HTR-8/SVneo (cell line): ENCODE results near the gene RGS7.
"Not testable (repeated sequence)": the region's sequence is repeated elsewhere in the genome, so short reads cannot be mapped to it uniquely, and the experiment has no call there.

ENCODE experiments used
- DNase-seq: peaks from one replicate; pipeline ENCODE4 v3.0.0; 2011; ENCODE audit warnings: low spot score, mixed read lengths; ENCODE audit not compliant: insufficient read length
- FAIRE-seq: peaks from 2 replicates; lab custom pipeline; 2011; peaks lifted over from hg19 to GRCh38; lab: Jason Lieb, UNC

Gene RGS7

DNA sequence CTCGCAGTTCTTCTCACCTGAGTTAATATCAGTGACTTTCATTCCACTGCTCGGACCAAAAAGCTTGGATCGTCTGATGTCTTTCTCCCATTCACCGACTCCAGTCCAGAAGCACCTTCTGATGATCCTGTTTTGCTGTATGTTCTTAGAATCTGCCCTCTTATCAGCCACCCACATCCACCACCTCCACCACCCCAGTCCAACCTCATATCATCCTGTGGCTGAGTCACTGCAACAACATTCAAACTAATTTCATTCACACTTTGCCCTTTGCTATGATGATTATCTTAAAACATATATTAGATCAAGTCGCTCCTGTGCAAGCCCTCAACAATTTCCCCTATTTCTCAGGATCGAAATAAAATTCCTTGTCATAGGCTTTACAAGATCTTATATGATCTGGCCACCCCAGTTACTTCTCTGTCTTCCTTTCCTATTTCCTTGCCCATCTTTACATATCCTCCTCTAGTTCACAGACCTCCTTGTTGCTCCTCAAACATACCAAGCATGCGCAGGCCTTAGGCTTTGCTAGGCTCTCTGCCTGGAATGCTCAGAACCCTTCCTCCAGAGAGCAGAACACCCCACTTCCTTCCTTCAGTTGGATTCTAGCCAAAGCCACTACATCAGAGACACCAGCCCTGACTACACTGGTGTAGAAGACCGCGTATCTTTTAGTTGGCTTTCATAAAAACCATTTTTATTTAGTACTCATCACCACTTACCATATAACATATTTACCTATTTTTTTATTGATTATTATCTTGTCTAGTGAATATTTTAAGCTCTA is 409.4 kb downstream of the RGS7 start:
- no peak for FAIRE-seq
- no peak for DNase-seq

DNA sequence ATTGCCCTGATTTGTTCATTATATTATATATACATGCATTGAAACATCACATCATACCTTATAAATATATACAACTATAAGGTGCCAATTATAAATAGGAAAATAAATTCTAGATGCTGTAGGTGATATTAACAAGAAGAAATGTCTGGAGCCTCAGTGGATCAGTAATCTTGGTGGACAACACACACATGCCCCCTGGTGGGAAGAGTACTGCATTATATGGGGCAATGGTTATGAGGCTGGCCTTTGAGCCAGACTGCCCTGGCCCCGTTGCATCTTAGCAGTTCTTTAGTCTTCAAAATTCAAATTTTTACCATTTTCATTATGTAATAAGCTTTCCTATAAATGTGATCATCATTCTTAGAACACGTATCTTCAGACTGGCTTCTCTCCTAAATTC is 410.1 kb downstream of the RGS7 start:
- FAIRE-seq, result no peak
- DNase-seq, result peak; percentile 53

DNA sequence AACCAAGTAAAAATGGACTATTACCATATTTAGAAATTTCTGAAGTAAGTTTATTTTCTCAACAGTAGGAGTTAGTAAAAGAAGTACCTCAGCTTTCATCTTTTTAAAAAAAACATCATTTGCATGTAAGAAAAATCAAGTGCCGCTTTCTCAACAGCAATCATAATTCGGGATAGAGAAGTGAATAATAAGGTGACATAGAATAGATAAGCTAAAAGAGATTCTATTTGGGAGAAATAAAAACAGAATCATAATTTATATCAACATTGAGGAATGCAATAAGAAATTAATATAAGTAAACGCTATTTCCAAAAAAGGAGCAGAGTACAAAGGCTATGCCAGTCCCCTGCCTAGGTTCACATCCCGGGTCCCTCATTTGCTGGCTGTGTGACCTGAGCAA is 414.1 kb downstream of the RGS7 start:
- FAIRE-seq (no peak), DNase-seq (no peak)

DNA sequence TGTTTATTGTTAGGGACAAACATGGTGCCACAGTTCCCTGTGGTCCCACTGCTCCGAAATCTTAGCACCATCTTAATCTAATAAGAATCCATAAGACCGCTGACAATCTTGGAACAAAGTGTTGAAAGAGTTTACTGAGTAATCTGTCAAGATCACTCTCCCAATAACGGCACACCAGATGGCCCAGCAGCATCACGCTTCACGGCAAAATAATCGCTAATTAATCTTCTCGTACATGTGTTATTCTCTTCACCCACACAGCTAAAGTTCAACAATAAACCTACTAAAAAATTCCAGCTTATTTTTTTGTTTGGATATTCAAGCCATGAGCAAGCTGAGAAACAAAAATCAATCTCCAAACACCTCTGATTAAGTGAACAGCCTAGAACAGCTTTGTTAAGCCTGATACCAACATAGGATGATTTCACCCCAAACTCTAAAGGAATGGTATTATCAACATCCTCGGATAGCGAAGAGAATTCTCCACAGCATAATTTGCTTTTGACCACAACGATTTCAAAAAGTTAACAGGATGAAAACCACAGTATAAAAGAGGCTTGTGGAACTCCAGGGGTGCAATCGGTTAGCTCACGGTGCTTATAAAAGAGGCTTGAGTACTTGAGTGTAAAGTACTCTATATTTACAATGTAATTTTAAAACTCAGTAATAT is 415.2 kb downstream of the RGS7 start:
- FAIRE-seq (no peak), DNase-seq (no peak)

GRCh38 chr1:240936911-240937668 is 419.9 kb downstream of the RGS7 start:
- no peak for FAIRE-seq

DNA sequence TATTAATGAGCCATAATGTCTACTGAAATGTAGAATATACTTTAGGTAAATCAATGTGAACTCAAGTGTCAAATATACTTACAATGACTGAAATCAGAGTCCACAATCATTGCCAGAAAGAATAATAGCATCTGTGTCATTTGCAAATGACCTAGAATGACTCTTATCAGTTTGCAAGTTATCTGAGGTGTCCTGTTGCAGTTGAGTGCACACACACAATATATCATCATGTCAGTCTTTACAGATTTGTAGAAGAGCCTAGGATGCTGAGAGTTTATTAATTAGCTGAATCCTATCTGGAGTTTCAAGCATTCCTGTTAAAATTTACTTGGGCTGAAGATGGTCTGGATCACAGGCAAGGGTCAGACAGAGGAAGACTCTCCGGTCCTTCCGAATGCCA is 421.1 kb downstream of the RGS7 start:
- DNase-seq (no peak), FAIRE-seq (no peak)

More at GRCh38 chr1:240936911-240937668, 419.9 kb downstream of the RGS7 start:
- no peak for DNase-seq

GRCh38 chr1:240931031-240931430 is 426.0 kb downstream of the RGS7 start:
- FAIRE-seq, result no peak
- no peak for DNase-seq

DNA sequence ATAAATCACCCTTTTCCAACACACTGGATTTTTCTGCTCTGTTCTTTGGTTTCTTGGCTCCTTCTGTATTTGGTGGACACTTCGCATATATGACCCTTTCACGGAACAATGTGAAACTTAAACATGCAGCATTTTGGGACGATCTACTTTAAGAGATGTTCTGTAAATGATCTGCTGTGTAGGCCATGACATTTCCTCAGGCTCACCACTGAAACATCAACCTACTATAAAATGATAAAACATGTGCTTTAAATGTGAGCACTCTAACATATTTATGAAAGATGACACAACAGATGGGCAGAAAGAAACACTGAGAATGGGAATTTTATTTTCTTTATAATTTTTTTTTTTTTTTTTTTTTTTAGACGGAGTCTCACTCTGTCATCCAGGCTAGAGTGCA is 428.7 kb downstream of the RGS7 start:
- DNase-seq (no peak), FAIRE-seq (no peak)

DNA sequence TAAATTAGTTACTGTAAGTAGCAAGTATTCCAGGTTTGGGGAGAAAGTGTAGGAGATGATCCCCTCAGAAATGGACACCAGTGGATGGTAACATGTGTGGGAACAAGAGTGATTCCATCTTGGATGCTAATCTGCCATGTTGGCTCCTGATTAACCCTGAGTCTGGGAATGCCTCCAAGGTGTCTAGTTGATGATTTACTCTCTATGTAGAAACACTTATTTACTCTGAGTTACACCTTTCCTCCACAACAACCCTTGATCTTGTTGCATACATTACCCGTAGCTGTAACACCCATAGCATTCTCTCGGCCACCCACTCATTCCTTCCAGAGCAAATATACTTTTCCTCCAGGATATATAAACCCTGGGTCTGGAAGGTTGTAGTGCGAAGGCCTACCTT is 429.2 kb downstream of the RGS7 start:
- FAIRE-seq (no peak), DNase-seq (no peak)

GRCh38 chr1:240925273-240925672 is 431.7 kb downstream of the RGS7 start:
- no peak for DNase-seq
- FAIRE-seq, result no peak

GRCh38 chr1:240917976-240918375 is 439.0 kb downstream of the RGS7 start:
- DNase-seq, result no peak
- FAIRE-seq, result no peak

GRCh38 chr1:240914506-240914905 is 442.5 kb downstream of the RGS7 start:
- no peak for FAIRE-seq
- no peak for DNase-seq

GRCh38 chr1:240912821-240913220 is 444.2 kb downstream of the RGS7 start:
- no peak for DNase-seq
- FAIRE-seq, result no peak

- DNase-seq (no peak), FAIRE-seq (no peak)
Observed at GRCh38 chr1:240909701-240910457, 447.1 kb downstream of the RGS7 start.

DNA sequence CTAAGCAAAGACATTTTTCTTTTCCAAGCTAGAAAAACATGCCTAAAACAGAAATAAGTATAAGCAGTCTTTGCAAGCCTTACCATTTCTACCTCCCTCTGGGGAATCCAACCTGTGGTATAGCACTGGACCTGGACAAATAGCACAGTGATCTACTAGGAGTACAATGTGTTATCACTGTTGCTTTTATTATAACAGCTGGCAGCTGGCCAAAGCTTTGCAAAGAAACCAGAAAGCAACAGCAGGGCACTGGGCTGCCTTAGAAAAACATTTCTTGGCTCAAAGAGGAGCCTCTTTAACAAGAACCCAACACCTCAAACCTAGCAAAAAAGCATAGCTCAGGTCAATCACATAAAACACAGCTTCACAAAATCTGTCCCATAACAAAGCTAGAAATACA is 450.5 kb downstream of the RGS7 start:
- no peak for FAIRE-seq
- no peak for DNase-seq

GRCh38 chr1:240905225-240905765 is 451.7 kb downstream of the RGS7 start:
- FAIRE-seq, result no peak
- no peak for DNase-seq

DNA sequence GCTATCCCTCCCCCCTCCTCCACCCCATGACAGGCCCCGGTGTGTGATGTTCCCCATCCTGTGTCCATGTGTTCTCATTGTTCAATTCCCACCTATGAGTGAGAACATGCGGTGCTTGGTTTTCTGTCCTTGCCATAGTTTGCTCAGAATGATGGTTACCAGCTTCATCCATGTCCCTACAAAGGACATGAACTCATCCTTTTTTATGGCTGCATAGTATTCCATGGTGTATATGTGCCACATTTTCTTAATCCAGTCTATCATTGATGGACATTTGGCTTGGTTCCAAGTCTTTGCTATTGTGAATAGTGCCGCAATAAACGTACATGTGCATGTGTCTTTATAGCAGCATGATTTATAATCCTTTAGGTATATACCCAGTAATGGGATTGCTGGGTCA is 461.6 kb downstream of the RGS7 start:
- FAIRE-seq, DNase-seq: not testable (repeated sequence)

- DNase-seq (no peak), FAIRE-seq (no peak)
Observed at GRCh38 chr1:240888787-240889048, 468.3 kb downstream of the RGS7 start.

DNA sequence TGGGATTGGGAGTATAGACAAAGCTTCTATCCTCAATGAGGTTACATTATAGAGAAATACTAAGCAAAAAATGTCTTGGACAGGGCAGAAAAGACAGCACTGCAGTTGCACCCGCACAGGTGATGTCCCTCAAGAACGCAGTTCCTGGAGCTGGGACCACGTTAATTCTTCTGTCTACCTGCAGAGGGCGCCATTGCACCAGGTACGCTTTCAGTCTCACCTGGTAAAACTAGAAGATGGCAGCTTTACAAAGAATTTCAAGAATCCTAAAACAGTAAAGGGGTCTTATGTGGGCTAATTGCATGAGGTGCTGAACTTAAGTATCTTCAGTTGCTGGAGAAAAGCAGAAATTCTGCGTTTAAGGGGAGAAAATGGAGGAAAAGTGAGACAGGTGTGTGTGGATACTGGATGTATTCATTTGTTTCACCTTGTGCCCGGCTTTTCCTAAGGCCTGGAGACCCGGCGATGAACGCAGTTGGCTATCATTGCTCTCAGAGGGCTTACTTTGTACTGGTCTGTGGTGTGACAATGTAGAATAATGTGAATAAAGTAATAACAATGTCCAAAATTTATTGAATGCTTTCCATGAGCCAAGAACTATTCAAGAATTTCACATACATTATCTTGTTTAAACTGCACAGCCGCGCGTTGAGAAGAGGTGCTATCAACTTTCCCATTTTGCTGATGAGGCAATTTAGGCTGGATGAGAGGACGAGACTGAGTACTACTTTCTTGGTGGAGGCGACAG is 468.8 kb downstream of the RGS7 start:
- FAIRE-seq, result peak; percentile 71
- peak; percentile 45 for DNase-seq

DNA sequence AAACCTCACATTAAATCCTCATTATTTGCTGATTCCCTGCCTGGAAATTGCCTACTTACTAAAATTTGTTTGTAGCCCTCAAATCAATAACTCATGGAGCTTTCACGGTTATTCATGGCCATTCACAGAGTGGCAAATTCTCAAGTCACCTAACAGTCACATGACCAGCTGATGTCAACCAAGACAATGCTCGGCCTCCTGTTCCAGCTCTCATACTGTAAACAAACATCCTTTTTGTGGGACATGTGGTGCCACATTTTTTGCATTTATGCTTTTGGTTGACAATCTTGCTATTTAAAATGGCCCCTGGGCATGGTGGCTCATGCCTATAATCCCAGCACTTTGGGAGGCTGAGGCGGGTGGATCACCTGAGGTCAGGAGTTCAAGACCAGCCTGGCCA is 473.5 kb downstream of the RGS7 start:
- no peak for FAIRE-seq
- DNase-seq, result no peak
